ENCODE measurements around the gene TRIM14.

GRCh38 chr9:98080326-98080725 is 38.7 kb downstream of the TRIM14 start:
- no peak for TF ChIP-seq CBX8 (IDR thresholded peaks at IDR 0.05)
- no peak for TF ChIP-seq POLR2A (IDR thresholded peaks at IDR 0.05; ENCODE audit: low read length)
- TF ChIP-seq CTCF (IDR thresholded peaks at IDR 0.05): no peak
- TF ChIP-seq MYC (IDR thresholded peaks at IDR 0.05; ENCODE audit: borderline replicate concordance, low read length): no peak
- no peak for TF ChIP-seq RCOR1 (IDR thresholded peaks at IDR 0.05; ENCODE audit: low read depth, low read length)
- no peak for TF ChIP-seq NR3C1 (IDR thresholded peaks at IDR 0.05)
